Colonic mucosa (tissue), 4 donors: ENCODE results near the gene PRICKLE2. TPM values are rescaled to one million over a fixed set of nuclear protein-coding genes. Genes with fewer than 3 reads are reported as not detected.

ENCODE experiments used
- DNase-seq: peaks from one replicate; pipeline ENCODE4 v3.0.0-alpha.2; 2020
- H3K27ac ChIP-seq: fragments of 200-600 bp; one replicate; pipeline ENCODE4 v1.8.0; 2021
- H3K27me3 ChIP-seq: fragments of 200-600 bp; one replicate; pipeline ENCODE4 v1.8.0; 2021
- H3K36me3 ChIP-seq: fragments of 200-600 bp; one replicate; pipeline ENCODE4 v1.8.0; 2021
- H3K4me1 ChIP-seq: fragments of 200-600 bp; one replicate; pipeline ENCODE4 v1.8.0; 2021; ENCODE audit warnings: mild to moderate bottlenecking
- H3K4me3 ChIP-seq: fragments of 200-600 bp; one replicate; pipeline ENCODE4 v1.8.0; 2021
- H3K9ac ChIP-seq, 2 donors: one replicate each; pipeline ENCODE4 v1.7.0; 2013; ENCODE audit warnings: control low read depth in 2 of 2, low read depth in 2 of 2, low read length in 2 of 2
- H3K9me3 ChIP-seq: fragments of 200-600 bp; one replicate; pipeline ENCODE4 v1.8.0; 2021
- intact Hi-C: fragments of 100-400 bp; cut with DNase I; formaldehyde crosslinking; loops from one replicate; pipeline ENCODE4 v1.14.1; 2022
- total RNA-seq, 2 donors: library from RNA; stranded (reverse); fragmentation: NEBNext Ultra II Directional in 1 of 2; extraction: Animal tissue kit (Norgen Biotek cat#: 25700) in 1 of 2; gene quantifications; one replicate each; pipeline ENCODE4 v1.2.1, GENCODE V29; 2021
- TF ChIP-seq, protein P1 (sequence below): fragments of 200-600 bp; IDR thresholded peaks from one replicate; pipeline ENCODE4 v1.8.0; 2022; ENCODE audit warnings: antibody characterized with exemption, mild to moderate bottlenecking
- donor health status: healthy.
- donor health status: DM: no; HTN: no; CAD: no.
- donor health status: DM: no; HTN: no; CAD: no.

The PRICKLE2 gene
- total RNA-seq, 2 donors from 2014 or later, result 4.4 to 7.6 TPM

GRCh38 chr3:64097920-64098319 lies 127.3 kb downstream of the PRICKLE2 start:
- no peak overlapping the region for H3K4me3 ChIP-seq
- intact Hi-C loops, result no loop called here
- DNase-seq, result no peak
- H3K27me3 ChIP-seq, result no peaks in the 10 kb centered on the region
- H3K4me1 ChIP-seq, result no peaks in the 10 kb centered on the region
- no peak overlapping the region for H3K27ac ChIP-seq
- no peaks in the 10 kb centered on the region for H3K9me3 ChIP-seq
- no peak overlapping the region for H3K9ac ChIP-seq
- no peaks in the 10 kb centered on the region for H3K36me3 ChIP-seq
- TF ChIP-seq, protein P1, sequence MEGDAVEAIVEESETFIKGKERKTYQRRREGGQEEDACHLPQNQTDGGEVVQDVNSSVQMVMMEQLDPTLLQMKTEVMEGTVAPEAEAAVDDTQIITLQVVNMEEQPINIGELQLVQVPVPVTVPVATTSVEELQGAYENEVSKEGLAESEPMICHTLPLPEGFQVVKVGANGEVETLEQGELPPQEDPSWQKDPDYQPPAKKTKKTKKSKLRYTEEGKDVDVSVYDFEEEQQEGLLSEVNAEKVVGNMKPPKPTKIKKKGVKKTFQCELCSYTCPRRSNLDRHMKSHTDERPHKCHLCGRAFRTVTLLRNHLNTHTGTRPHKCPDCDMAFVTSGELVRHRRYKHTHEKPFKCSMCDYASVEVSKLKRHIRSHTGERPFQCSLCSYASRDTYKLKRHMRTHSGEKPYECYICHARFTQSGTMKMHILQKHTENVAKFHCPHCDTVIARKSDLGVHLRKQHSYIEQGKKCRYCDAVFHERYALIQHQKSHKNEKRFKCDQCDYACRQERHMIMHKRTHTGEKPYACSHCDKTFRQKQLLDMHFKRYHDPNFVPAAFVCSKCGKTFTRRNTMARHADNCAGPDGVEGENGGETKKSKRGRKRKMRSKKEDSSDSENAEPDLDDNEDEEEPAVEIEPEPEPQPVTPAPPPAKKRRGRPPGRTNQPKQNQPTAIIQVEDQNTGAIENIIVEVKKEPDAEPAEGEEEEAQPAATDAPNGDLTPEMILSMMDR, result no peak

DNA sequence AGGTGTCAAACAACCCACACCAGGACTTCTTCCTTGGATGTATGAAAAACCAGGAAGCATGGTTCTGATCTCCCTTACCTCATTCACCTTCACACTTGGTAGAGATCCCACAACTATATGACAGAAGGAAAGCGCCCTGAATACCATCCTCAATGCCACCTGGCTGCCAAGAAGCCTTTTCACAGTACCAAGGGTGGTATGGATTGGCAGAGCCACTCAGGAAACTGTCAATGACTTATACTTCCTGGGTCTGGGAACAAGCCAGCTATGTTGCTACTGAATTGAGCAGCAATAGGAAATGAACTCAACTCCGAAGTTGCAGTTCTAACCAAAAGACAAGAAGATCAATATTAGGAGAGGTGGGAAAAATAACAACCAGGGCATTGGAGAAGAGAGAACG lies 129.5 kb downstream of the PRICKLE2 start:
- Histone ChIP-seq H3K9me3 (no peaks in the 10 kb centered on the region), H3K36me3 (no peaks in the 10 kb centered on the region), H3K4me1 (no peaks in the 10 kb centered on the region), H3K4me3 (no peak overlapping the region), H3K9ac (peak overlapping the region in 1 of 2 donors; percentile 5), H3K27me3 (no peaks in the 10 kb centered on the region), H3K27ac (no peak overlapping the region)
- DNase-seq, result no peak
- TF ChIP-seq, protein P1, result no peak
- intact Hi-C loops, result no loop called here

DNA sequence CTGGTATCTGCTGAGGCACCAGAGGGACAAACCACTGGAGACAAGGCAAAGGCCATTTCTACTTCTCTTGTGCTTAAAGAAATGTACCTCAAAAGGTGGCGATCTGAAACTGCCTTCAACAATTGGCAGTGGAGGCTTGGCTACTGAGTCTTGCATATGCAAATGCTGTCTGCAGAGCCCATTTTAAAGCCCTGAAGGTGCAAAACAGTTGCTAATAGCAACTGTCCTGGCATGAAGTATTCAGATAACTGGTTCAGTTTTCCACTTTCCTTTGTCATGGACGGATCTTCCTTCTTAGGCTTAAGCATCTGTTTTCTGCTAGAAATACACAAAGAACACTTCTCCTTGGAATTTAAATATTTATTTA lies 130.6 kb downstream of the PRICKLE2 start:
- Histone ChIP-seq H3K9me3 (no peaks in the 10 kb centered on the region), H3K36me3 (no peaks in the 10 kb centered on the region), H3K27ac (no peak overlapping the region), H3K9ac (no peak overlapping the region), H3K27me3 (no peaks in the 10 kb centered on the region), H3K4me3 (no peak overlapping the region), H3K4me1 (no peaks in the 10 kb centered on the region)
- intact Hi-C loops, result no loop called here
- TF ChIP-seq, protein P1, result no peak
- no peak for DNase-seq

DNA sequence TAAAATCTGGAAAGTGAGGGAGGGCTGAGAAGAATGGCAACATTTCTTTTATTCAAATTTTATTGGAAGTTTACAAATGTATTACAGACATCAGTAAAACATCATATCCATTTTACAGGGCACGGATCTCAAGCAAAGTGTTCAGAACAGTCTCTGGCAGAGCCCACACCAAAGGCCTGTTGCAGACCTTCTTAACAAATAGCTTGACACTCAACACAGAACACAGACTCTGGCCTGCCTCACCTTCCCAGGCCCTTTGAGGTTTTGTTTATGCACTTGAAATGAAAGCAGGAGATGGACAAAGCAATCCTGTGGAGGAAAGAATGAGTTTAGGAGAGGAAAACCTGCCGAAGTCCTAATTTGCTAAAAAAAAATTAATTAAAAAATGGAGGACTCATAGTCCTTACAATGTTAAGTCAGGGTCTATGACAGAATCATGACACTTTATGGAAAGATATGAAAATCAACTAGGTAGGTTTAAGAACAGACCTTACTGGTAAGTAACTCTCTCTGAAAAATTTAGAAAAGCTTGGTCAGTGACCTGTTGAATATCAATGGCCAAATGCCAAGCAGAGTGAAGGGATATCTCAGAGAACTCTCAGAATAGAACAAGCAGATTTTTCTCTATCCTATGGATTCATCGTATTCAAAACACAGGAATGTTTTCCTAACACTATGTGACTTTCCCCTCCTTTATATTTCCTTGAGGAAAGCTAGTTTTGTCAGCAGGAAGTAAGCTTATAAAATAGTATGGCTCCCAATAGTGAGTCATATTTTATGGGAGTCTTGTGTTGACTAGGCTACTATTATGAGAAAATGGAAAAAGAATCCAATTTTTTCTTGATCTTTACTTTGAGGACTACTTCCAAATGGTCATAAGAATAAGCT lies 131.2 kb downstream of the PRICKLE2 start:
- Histone ChIP-seq H3K4me1 (no peaks in the 10 kb centered on the region), H3K27me3 (no peaks in the 10 kb centered on the region), H3K4me3 (no peak overlapping the region), H3K9ac (no peak overlapping the region), H3K9me3 (no peaks in the 10 kb centered on the region), H3K36me3 (no peaks in the 10 kb centered on the region), H3K27ac (no peak overlapping the region)
- intact Hi-C loops, result no loop called here
- DNase-seq, result no peak
- TF ChIP-seq, protein P1, result no peak

- no peaks in the 10 kb centered on the region for H3K9me3 ChIP-seq
- no peaks in the 10 kb centered on the region for H3K36me3 ChIP-seq
- no peak overlapping the region for H3K27ac ChIP-seq
- DNase-seq, result no peak
- no peak overlapping the region for H3K4me3 ChIP-seq
- no peaks in the 10 kb centered on the region for H3K27me3 ChIP-seq
- H3K9ac ChIP-seq, result no peak overlapping the region
- intact Hi-C loops, result no loop called here
- TF ChIP-seq, protein P1, result no peak
- H3K4me1 ChIP-seq, result no peaks in the 10 kb centered on the region
Measured at GRCh38 chr3:64093211-64093610, 132.1 kb downstream of the PRICKLE2 start.
